H1 (cell line): Measurements from ENCODE around the gene IDH3A. TPM values are rescaled to one million over a fixed set of nuclear protein-coding genes. Genes with fewer than 3 reads are reported as not detected.

ENCODE experiments used
- CTCF ChIA-PET: fragments of 300-600 bp; sonication (Branson Sonifier 250); formaldehyde crosslinking; loops from one replicate; lab custom pipeline; 2021; ENCODE audit not compliant: partially characterized antibody; lab: Charles Lee
- POLR2A ChIA-PET: fragments of 300-600 bp; sonication (Branson Sonifier 250); formaldehyde crosslinking; loops from one replicate; lab custom pipeline; 2021; ENCODE audit warnings: inconsistent platforms; ENCODE audit not compliant: partially characterized antibody; lab: Charles Lee
- DNase-seq, 2 experiments: peaks; one replicate each; pipeline versions ENCODE4 v3.0.0 to v3.0.0-alpha.2; 2010 to 2022; ENCODE audit warnings: low spot score in 2 of 2, low read depth in 1 of 2, mixed read lengths in 1 of 2
- FAIRE-seq: peaks from 2 replicates; lab custom pipeline; 2011; peaks lifted over from hg19 to GRCh38; lab: Jason Lieb, UNC
- H2AFZ ChIP-seq: 2 replicates; pipeline ENCODE4 v1.8.1; 2012; ENCODE audit warnings: low read length, inconsistent platforms
- H2AK5ac ChIP-seq: 2 replicates; pipeline ENCODE4 v1.6.1; 2013; ENCODE audit warnings: low read depth, low read length
- H2BK120ac ChIP-seq: replicated peaks from 2 replicates; pipeline ENCODE3; 2013; ENCODE audit warnings: low read depth, low read length, inconsistent platforms
- H2BK12ac ChIP-seq: 2 replicates; pipeline ENCODE4 v1.6.1; 2013; ENCODE audit warnings: low read depth, low read length
- H2BK15ac ChIP-seq: 2 replicates; pipeline ENCODE4 v1.6.1; 2013; ENCODE audit warnings: low read length
- H2BK20ac ChIP-seq: 2 replicates; pipeline ENCODE4 v1.6.1; 2013; ENCODE audit warnings: low read length
- H2BK5ac ChIP-seq: 2 replicates; pipeline ENCODE4 v1.6.1; 2013; ENCODE audit warnings: low read depth, low read length
- H3K14ac ChIP-seq: 2 replicates; pipeline ENCODE4 v1.6.1; 2013; ENCODE audit warnings: inconsistent platforms; ENCODE audit not compliant: insufficient read length
- H3K18ac ChIP-seq: 2 replicates; pipeline ENCODE4 v1.6.1; 2013; ENCODE audit warnings: low read length; ENCODE audit errors: extremely low read depth
- H3K23ac ChIP-seq: 2 replicates; pipeline ENCODE4 v1.6.1; 2013; ENCODE audit warnings: inconsistent platforms; ENCODE audit not compliant: insufficient read length
- H3K23me2 ChIP-seq: 2 replicates; pipeline ENCODE4 v1.6.1; 2013; ENCODE audit warnings: low read depth, low read length
- H3K27ac ChIP-seq: 2 replicates; pipeline ENCODE4 v1.6.1; 2011; ENCODE audit warnings: low read depth, low read length, inconsistent platforms
- H3K27me3 ChIP-seq, 4 experiments: replicated peaks in 1 of 4; 1 replicate in 1 of 4; 2 replicates in 3 of 4; pipeline versions ENCODE4 v1.6.1 to v1.8.1; 2011 to 2013; ENCODE audit warnings: low read length in 3 of 4, mild to moderate bottlenecking in 3 of 4, inconsistent platforms in 2 of 4, mixed read lengths in 2 of 4, moderate library complexity in 1 of 4; ENCODE audit not compliant: control insufficient read depth in 3 of 4, insufficient read depth in 3 of 4; ENCODE audit errors: extremely low read depth in 1 of 4
- H3K36me3 ChIP-seq, 4 experiments: 2 replicates each; pipeline versions ENCODE4 v1.6.1 to v1.8.1; 2011 to 2013; ENCODE audit warnings: mild to moderate bottlenecking in 4 of 4, low read length in 3 of 4, moderate library complexity in 2 of 4, control low read depth in 1 of 4, inconsistent platforms in 1 of 4; ENCODE audit not compliant: insufficient read depth in 4 of 4, control insufficient read depth in 2 of 4
- H3K4ac ChIP-seq: replicated peaks from 2 replicates; pipeline ENCODE3; 2013; ENCODE audit warnings: low read length, low read depth, mixed read lengths, inconsistent platforms; ENCODE audit not compliant: insufficient read length
- H3K4me1 ChIP-seq, 4 experiments: replicated peaks in 1 of 4; 1 replicate in 1 of 4; 2 replicates in 3 of 4; pipeline versions ENCODE4 v1.6.1 to v1.8.1; 2011 to 2013; ENCODE audit warnings: low read length in 3 of 4, inconsistent platforms in 2 of 4, mixed read lengths in 1 of 4; ENCODE audit not compliant: insufficient read depth in 4 of 4, control insufficient read depth in 3 of 4
- H3K4me2 ChIP-seq, 2 experiments: 2 replicates each; pipeline versions ENCODE4 v1.6.1 to v1.8.1; 2011 to 2013; ENCODE audit warnings: low read depth in 2 of 2, low read length in 2 of 2, control low read depth in 1 of 2, inconsistent platforms in 1 of 2, mild to moderate bottlenecking in 1 of 2; ENCODE audit not compliant: insufficient read depth in 1 of 2
- H3K4me3 ChIP-seq, 4 experiments: fragments of 200-600, 300-600 bp in 1 of 4; sonication (generic), shearing (Covaris generic), sonication (Bioruptor Twin) in 1 of 4; 2 replicates each; pipeline versions ENCODE4 v1.5.1 to v1.8.1; 2011 to 2016; ENCODE audit warnings: low read length in 4 of 4, low read depth in 3 of 4, control low read depth in 2 of 4, inconsistent platforms in 2 of 4, mild to moderate bottlenecking in 2 of 4, mixed read lengths in 1 of 4, moderate library complexity in 1 of 4; ENCODE audit not compliant: insufficient read depth in 2 of 4; ENCODE audit errors: extremely low read depth in 1 of 4
- H3K56ac ChIP-seq: replicated peaks from 2 replicates; pipeline ENCODE3; 2013; ENCODE audit warnings: low read depth, mild to moderate bottlenecking, mixed read lengths, low read length, inconsistent platforms; ENCODE audit not compliant: insufficient read length
- H3K79me1 ChIP-seq: 2 replicates; pipeline ENCODE4 v1.6.1; 2013; ENCODE audit warnings: low read depth, low read length, control low read depth
- H3K79me2 ChIP-seq, 2 experiments: 2 replicates each; pipeline versions ENCODE4 v1.6.1 to v1.8.1; 2012 to 2013; ENCODE audit warnings: low read length in 2 of 2, mild to moderate bottlenecking in 2 of 2, inconsistent platforms in 1 of 2; ENCODE audit not compliant: insufficient read depth in 2 of 2, control insufficient read depth in 1 of 2
- H3K9ac ChIP-seq, 4 experiments: replicated peaks in 1 of 4; 1 replicate in 1 of 4; 2 replicates in 3 of 4; pipeline versions ENCODE4 v1.6.1 to v1.8.1; 2011 to 2013; ENCODE audit warnings: low read depth in 3 of 4, low read length in 3 of 4, control low read depth in 2 of 4, mild to moderate bottlenecking in 2 of 4, moderate library complexity in 2 of 4, inconsistent platforms in 1 of 4; ENCODE audit errors: extremely low read depth in 1 of 4
- H3K9me3 ChIP-seq, 2 experiments: 2 replicates each; pipeline versions ENCODE4 v1.6.1 to v1.8.1; 2012 to 2013; ENCODE audit warnings: mild to moderate bottlenecking in 2 of 2, moderate library complexity in 2 of 2, control low read depth in 1 of 2, inconsistent platforms in 1 of 2, low read depth in 1 of 2, low read length in 1 of 2, mixed read lengths in 1 of 2; ENCODE audit not compliant: insufficient read depth in 2 of 2
- H4K20me1 ChIP-seq, 2 experiments: replicated peaks in 1 of 2; 2 replicates each; pipeline versions ENCODE3 to v1.8.1; 2011 to 2013; ENCODE audit warnings: inconsistent platforms in 2 of 2, low read length in 2 of 2, mild to moderate bottlenecking in 1 of 2; ENCODE audit not compliant: insufficient read depth in 2 of 2, control insufficient read depth in 1 of 2
- H4K5ac ChIP-seq: 2 replicates; pipeline ENCODE4 v1.6.1; 2013; ENCODE audit warnings: low read length, low read depth, mixed read lengths, inconsistent platforms; ENCODE audit not compliant: insufficient read length
- H4K8ac ChIP-seq: 2 replicates; pipeline ENCODE4 v1.8.0; 2013; ENCODE audit warnings: mild to moderate bottlenecking, moderate library complexity, low read length, inconsistent platforms; ENCODE audit not compliant: insufficient read depth; ENCODE audit errors: extremely low read depth
- H4K91ac ChIP-seq: replicated peaks from 2 replicates; pipeline ENCODE3; 2013; ENCODE audit warnings: low read length, mixed read lengths, inconsistent platforms; ENCODE audit not compliant: insufficient read length
- BCL11A ChIP-seq, 2 experiments: IDR thresholded peaks; one replicate each; pipeline ENCODE4 v1.6.1; 2011; ENCODE audit warnings: low read depth in 2 of 2, low read length in 2 of 2, mild to moderate bottlenecking in 2 of 2
- CHD2 ChIP-seq: IDR thresholded peaks from 2 replicates; pipeline ENCODE4 v1.6.1; 2012; ENCODE audit warnings: low read length, improper control_type of control experiment
- CREB1 ChIP-seq: IDR thresholded peaks from 2 replicates; pipeline ENCODE4 v1.6.1; 2012; ENCODE audit warnings: inconsistent platforms
- EGR1 ChIP-seq: IDR thresholded peaks from 2 replicates; pipeline ENCODE4 v1.6.1; 2011; ENCODE audit warnings: low read depth, low read length, borderline replicate concordance
- GTF2F1 ChIP-seq: IDR thresholded peaks from 2 replicates; pipeline ENCODE4 v1.6.1; 2012; ENCODE audit warnings: low read depth, low read length, improper control_type of control experiment, borderline replicate concordance
- HDAC2 ChIP-seq, 2 experiments: fragments of 300-600 bp in 1 of 2; sonication (generic) in 1 of 2; IDR thresholded peaks; 2 replicates each; pipeline ENCODE4 v1.6.1; 2011 to 2012; ENCODE audit warnings: low read depth in 2 of 2, low read length in 2 of 2, mild to moderate bottlenecking in 2 of 2, moderate library complexity in 2 of 2, borderline replicate concordance in 1 of 2, inconsistent platforms in 1 of 2
- KDM4A ChIP-seq: IDR thresholded peaks from one replicate; pipeline ENCODE4 v1.7.1; 2012; ENCODE audit warnings: low read depth, mild to moderate bottlenecking, moderate library complexity, low read length, inconsistent platforms; ENCODE audit not compliant: severe bottlenecking
- PHF8 ChIP-seq: fragments of 200-600 bp; sonication (generic); conservative IDR thresholded peaks from 2 replicates; pipeline ENCODE4 v1.7.1; 2012; ENCODE audit warnings: low read depth, mild to moderate bottlenecking, inconsistent platforms, low read length, moderate library complexity
- POLR2AphosphoS5 ChIP-seq: IDR thresholded peaks from 2 replicates; pipeline ENCODE4 v1.6.1; 2011; ENCODE audit warnings: low read depth, low read length
- POU5F1 ChIP-seq: IDR thresholded peaks from 2 replicates; pipeline ENCODE4 v1.6.1; 2011; ENCODE audit warnings: low read depth, mild to moderate bottlenecking, low read length, moderate library complexity
- SAP30 ChIP-seq: fragments of 300-600 bp; sonication (generic); IDR thresholded peaks from 2 replicates; pipeline ENCODE4 v1.7.1; 2012; ENCODE audit warnings: low read length, moderate library complexity, mild to moderate bottlenecking, inconsistent platforms; ENCODE audit not compliant: insufficient read depth, insufficient replicate concordance
- SP4 ChIP-seq: IDR thresholded peaks from 2 replicates; pipeline ENCODE4 v1.6.1; 2012; ENCODE audit warnings: low read length, inconsistent platforms
- TAF7 ChIP-seq: optimal IDR thresholded peaks from 2 replicates; pipeline ENCODE3; 2011; ENCODE audit warnings: low read depth, mild to moderate bottlenecking, inconsistent platforms, low read length, moderate library complexity, borderline replicate concordance
- TBP ChIP-seq: IDR thresholded peaks from 2 replicates; pipeline ENCODE4 v1.6.1; 2011; ENCODE audit warnings: low read depth, low read length, improper control_type of control experiment
- TCF12 ChIP-seq: IDR thresholded peaks from 2 replicates; pipeline ENCODE4 v1.6.1; 2011; ENCODE audit warnings: low read depth, mild to moderate bottlenecking, low read length
- WGBS, 2 experiments: shearing (Covaris generic) in 1 of 2; methylation state at CpG; one replicate each; pipeline versions ENCODE4 v1.1.6 to v1.1.7; 2013 to 2015; ENCODE audit warnings: low lambda C conversion rate in 2 of 2, mixed read lengths in 2 of 2, inconsistent platforms in 1 of 2, low coverage in 1 of 2, missing lambda C conversion rate in 1 of 2; ENCODE audit not compliant: insufficient replicate concordance in 2 of 2, insufficient coverage in 1 of 2, insufficient read length in 1 of 2; ENCODE audit errors: extremely low coverage in 1 of 2, missing lambda C conversion rate in 1 of 2; 5-methylcytosine and 5-hydroxymethylcytosine counted together
- polyA plus RNA-seq, 7 experiments: library from polyadenylated mRNA; depleted of rRNA in 3 of 7; stranded (reverse) in 5 of 7; unstranded in 2 of 7; fragments of >200 nt in 5 of 7; fragments of 200-250 nt in 2 of 7; gene quantifications; 1 replicate in 5 of 7; 2 replicates in 1 of 7; 4 replicates in 1 of 7; pipeline versions ENCODE4 v1.2.1 to v1.2.3, GENCODE V29; 2011 to 2013; ENCODE audit warnings: missing spikeins in 2 of 7, mixed read lengths in 2 of 7
- total RNA-seq: library from RNA; stranded (reverse); fragmentation: NEBNext Ultra II Directional; extraction: Animal tissue kit (Norgen Biotek cat#: 25700); gene quantifications from 2 replicates; pipeline ENCODE4 v1.2.1, GENCODE V29; 2021

IDH3A gene
- total and polyA plus RNA-seq, 2 of the 8 experiments (the other 6 are each of a cell fraction or from before 2014, with no cell fraction given), result 23.4 to 36.8 TPM

DNA sequence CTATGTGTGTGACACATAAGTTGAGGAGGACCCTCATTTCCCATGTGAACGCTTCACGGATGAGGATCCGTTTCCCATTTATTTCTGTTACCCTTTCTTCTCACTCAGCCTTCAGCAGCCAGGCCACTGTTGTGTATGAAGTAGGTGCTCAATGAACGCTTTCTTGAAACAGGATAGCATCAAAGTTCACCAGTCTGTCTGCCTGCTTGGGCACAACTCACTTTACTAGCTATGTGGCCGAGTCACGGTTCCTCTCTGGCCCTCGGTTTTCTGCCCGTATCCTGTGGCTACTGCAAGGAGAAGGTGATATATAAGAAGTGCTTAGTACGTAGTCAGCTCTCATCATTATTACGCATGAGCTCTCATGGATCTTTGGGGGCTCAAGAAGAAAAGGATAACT is 62.8 kb downstream of the IDH3A start:
- DNase-seq, result no peak
- WGBS, 2 experiments, result 94% methylated on average over 10 of the region's 10 CpGs; no CpG with 5 or more reads in 1 of the 2 experiments
- Histone ChIP-seq H3K27ac (no peak overlapping the region), H2AFZ (no peak overlapping the region), H3K9ac (no peak overlapping the region), H4K20me1 (no peaks in the 10 kb centered on the region), H3K36me3 (no peaks in the 10 kb centered on the region), H3K18ac (no peak overlapping the region), H2AK5ac (no peak overlapping the region), H3K27me3 (no peaks in the 10 kb centered on the region), H2BK5ac (no peak overlapping the region), H4K91ac (no peak overlapping the region), H3K4ac (no peak overlapping the region), H4K5ac (no peak overlapping the region), H2BK120ac (no peak overlapping the region), H3K56ac (no peak overlapping the region), H3K9me3 (no peaks in the 10 kb centered on the region), H3K23ac (no peak overlapping the region), H3K14ac (no peak overlapping the region), H2BK15ac (no peak overlapping the region), H4K8ac (no peak overlapping the region), H3K23me2 (no peaks in the 10 kb centered on the region), H3K4me3 (no peak overlapping the region), H2BK20ac (no peak overlapping the region), H3K79me2 (no peaks in the 10 kb centered on the region)
- POLR2A ChIA-PET, result interaction anchor here (0.6 kb wide), 1 partner anchor 236 kb away, joined by 3 read pairs; no protein-coding TSS in a partner anchor
- CTCF ChIA-PET, result interaction anchor here (1.0 to 2.1 kb wide), 10 partner anchors 13 to 212 kb away, joined by 3 to 14 read pairs (median 6); no protein-coding TSS in a partner anchor
- TF ChIP-seq HDAC2 (IDR thresholded peaks at IDR 0.05; ENCODE audit: borderline replicate concordance in 1 of 2, low read depth in 2 of 2, low read length in 2 of 2) (no peak), TAF7 (no peak), PHF8 (no peak), EGR1 (no peak), SAP30 (no peak), SP4 (no peak), POLR2AphosphoS5 (no peak), GTF2F1 (no peak), POU5F1 (no peak), TCF12 (no peak), CHD2 (no peak), KDM4A (no peak), BCL11A (IDR thresholded peaks at IDR 0.05; ENCODE audit: low read depth in 2 of 2, low read length in 2 of 2) (no peak), TBP (no peak), CREB1 (no peak)
- TF ChIP-seq, all 59 proteins: peak for 0
- no peaks in the 10 kb centered on the region; the same call in 1 of the 2 replicates for H3K79me1 ChIP-seq
- no peak overlapping the region for H2BK12ac ChIP-seq
- no peak for FAIRE-seq
- H3K4me2 ChIP-seq, result no peak overlapping the region
- H3K4me1 ChIP-seq, result peaks cover 0 to 2% (median 0%) of the 10 kb centered on the region in 4 experiments; a peak in 2 of 7 replicates
